Tibial artery (tissue), 4 donors: Measurements from ENCODE around the gene POPDC2.

Experiments used
- DNase-seq, 2 donors: peaks; one replicate each; pipeline ENCODE4 v3.0.0-alpha.2; 2019
- H3K27ac ChIP-seq, 2 donors: fragments of 200-600 bp; sonication (generic) in 1 of 2; 1 replicate in 1 of 2; 2 replicates in 1 of 2; pipeline ENCODE4 v1.5.1; 2018 to 2019; ENCODE audit warnings: mild to moderate bottlenecking in 1 of 2
- H3K27me3 ChIP-seq, 2 donors: fragments of 200-600 bp; sonication (generic) in 1 of 2; one replicate each; pipeline versions ENCODE4 v1.5.1 to v1.6.0; 2016 to 2019
- H3K36me3 ChIP-seq, 3 donors: fragments of 200-600 bp; sonication (generic) in 2 of 3; one replicate each; pipeline ENCODE4 v1.5.1; 2016 to 2019; ENCODE audit warnings: mild to moderate bottlenecking in 2 of 3
- H3K4me1 ChIP-seq, 4 donors: fragments of 200-600 bp; sonication (generic) in 2 of 4; 1 replicate in 3 of 4; 2 replicates in 1 of 4; pipeline ENCODE4 v1.5.1; 2016 to 2019
- H3K4me3 ChIP-seq, 2 donors: fragments of 200-600 bp; sonication (generic) in 1 of 2; 1 replicate in 1 of 2; 2 replicates in 1 of 2; pipeline ENCODE4 v1.5.1; 2018 to 2019; ENCODE audit warnings: mild to moderate bottlenecking in 2 of 2
- H3K9me3 ChIP-seq, 3 donors: fragments of 200-600 bp; sonication (generic) in 1 of 3; one replicate each; pipeline ENCODE4 v1.5.1; 2016 to 2019
- CTCF ChIP-seq, 2 experiments: fragments of 200-600 bp in 1 of 2; fragments of 450-650 bp in 1 of 2; IDR thresholded peaks; one replicate each; pipeline ENCODE4 v1.5.1; 2017 to 2019; ENCODE audit warnings: antibody characterized with exemption in 2 of 2, mild to moderate bottlenecking in 1 of 2, moderate library complexity in 1 of 2
- intact Hi-C: fragments of 100-400 bp; cut with DNase I; formaldehyde crosslinking; loops from one replicate; pipeline ENCODE4 v1.15.0; 2023; ENCODE audit warnings: low total_unique reads

POPDC2 gene

GRCh38 chr3:119608405-119609000 is 51.9 kb downstream of the POPDC2 start:
- H3K9me3 ChIP-seq: no peaks in the 10 kb centered on the region
- no peaks in the 10 kb centered on the region for H3K4me1 ChIP-seq
- no peak overlapping the region for H3K27ac ChIP-seq
- intact Hi-C loops: no loop called here
- TF ChIP-seq CTCF (IDR thresholded peaks at IDR 0.05): no peak
- H3K4me3 ChIP-seq: no peak overlapping the region
- DNase-seq: no peak
- no peaks in the 10 kb centered on the region for H3K27me3 ChIP-seq
- no peaks in the 10 kb centered on the region for H3K36me3 ChIP-seq

GRCh38 chr3:119604878-119605277 is 55.5 kb downstream of the POPDC2 start:
- H3K9me3 ChIP-seq: no peaks in the 10 kb centered on the region
- H3K4me3 ChIP-seq: no peak overlapping the region
- intact Hi-C loops: no loop called here
- H3K27ac ChIP-seq: no peak overlapping the region
- no peak for TF ChIP-seq CTCF (IDR thresholded peaks at IDR 0.05)
- H3K36me3 ChIP-seq: no peaks in the 10 kb centered on the region
- DNase-seq: no peak
- no peaks in the 10 kb centered on the region for H3K27me3 ChIP-seq
- H3K4me1 ChIP-seq: no peaks in the 10 kb centered on the region

- Histone ChIP-seq H3K27ac (no peak overlapping the region), H3K36me3 (no peaks in the 10 kb centered on the region), H3K4me3 (no peak overlapping the region), H3K9me3 (no peaks in the 10 kb centered on the region), H3K27me3 (no peaks in the 10 kb centered on the region), H3K4me1 (no peaks in the 10 kb centered on the region)
- intact Hi-C loops: no loop called here
- no peak for TF ChIP-seq CTCF (IDR thresholded peaks at IDR 0.05)
- no peak for DNase-seq
Observed at GRCh38 chr3:119602676-119603075, 57.7 kb downstream of the POPDC2 start.

- intact Hi-C loops: no loop called here
- Histone ChIP-seq H3K27ac (no peak overlapping the region), H3K4me3 (no peak overlapping the region), H3K9me3 (no peaks in the 10 kb centered on the region), H3K27me3 (no peaks in the 10 kb centered on the region), H3K36me3 (no peaks in the 10 kb centered on the region), H3K4me1 (no peaks in the 10 kb centered on the region)
- no peak for DNase-seq
- no peak for TF ChIP-seq CTCF (IDR thresholded peaks at IDR 0.05)
Observed at GRCh38 chr3:119601154-119601553, 59.2 kb downstream of the POPDC2 start.

GRCh38 chr3:119600732-119601131 is 59.7 kb downstream of the POPDC2 start:
- no peaks in the 10 kb centered on the region for H3K4me1 ChIP-seq
- DNase-seq: no peak
- H3K4me3 ChIP-seq: no peak overlapping the region
- H3K27ac ChIP-seq: no peak overlapping the region
- intact Hi-C loops: no loop called here
- H3K36me3 ChIP-seq: no peaks in the 10 kb centered on the region
- no peaks in the 10 kb centered on the region for H3K27me3 ChIP-seq
- no peak for TF ChIP-seq CTCF (IDR thresholded peaks at IDR 0.05)
- no peaks in the 10 kb centered on the region for H3K9me3 ChIP-seq
